H1 (cell line): ENCODE results near the gene LRPAP1. TPM values are rescaled to one million over a fixed set of nuclear protein-coding genes. Genes with fewer than 3 reads are reported as not detected.

Source experiments
- CEBPB ChIP-seq: IDR thresholded peaks from 2 replicates; pipeline ENCODE4 v1.6.1; 2012; ENCODE audit warnings: low read depth, low read length
- FOSL1 ChIP-seq: IDR thresholded peaks from 2 replicates; pipeline ENCODE4 v1.6.1; 2011; ENCODE audit warnings: mild to moderate bottlenecking, low read depth, low read length, moderate library complexity; ENCODE audit not compliant: insufficient read depth
- JUN ChIP-seq: IDR thresholded peaks from 2 replicates; pipeline ENCODE4 v1.6.1; 2011; ENCODE audit warnings: low read depth, mild to moderate bottlenecking, improper control_type of control experiment, low read length
- KDM4A ChIP-seq: IDR thresholded peaks from one replicate; pipeline ENCODE4 v1.7.1; 2012; ENCODE audit warnings: low read depth, mild to moderate bottlenecking, moderate library complexity, low read length, inconsistent platforms; ENCODE audit not compliant: severe bottlenecking
- RAD21 ChIP-seq, 2 experiments: IDR thresholded peaks in 1 of 2; conservative IDR thresholded peaks in 1 of 2; 2 replicates each; pipeline ENCODE4 v1.6.1; 2011; ENCODE audit warnings: low read depth in 2 of 2, low read length in 2 of 2, improper control_type of control experiment in 1 of 2, inconsistent platforms in 1 of 2, mild to moderate bottlenecking in 1 of 2, moderate library complexity in 1 of 2
- SAP30 ChIP-seq: fragments of 300-600 bp; sonication (generic); IDR thresholded peaks from 2 replicates; pipeline ENCODE4 v1.7.1; 2012; ENCODE audit warnings: low read length, moderate library complexity, mild to moderate bottlenecking, inconsistent platforms; ENCODE audit not compliant: insufficient read depth, insufficient replicate concordance
- SRF ChIP-seq: IDR thresholded peaks from 2 replicates; pipeline ENCODE4 v1.6.1; 2011; ENCODE audit warnings: mild to moderate bottlenecking, low read depth, low read length, moderate library complexity
- polyA plus RNA-seq, 7 experiments: library from polyadenylated mRNA; depleted of rRNA in 3 of 7; stranded (reverse) in 5 of 7; unstranded in 2 of 7; fragments of >200 nt in 5 of 7; fragments of 200-250 nt in 2 of 7; gene quantifications; 1 replicate in 5 of 7; 2 replicates in 1 of 7; 4 replicates in 1 of 7; pipeline versions ENCODE4 v1.2.1 to v1.2.3, GENCODE V29; 2011 to 2013; ENCODE audit warnings: missing spikeins in 2 of 7, mixed read lengths in 2 of 7
- total RNA-seq: library from RNA; stranded (reverse); fragmentation: NEBNext Ultra II Directional; extraction: Animal tissue kit (Norgen Biotek cat#: 25700); gene quantifications from 2 replicates; pipeline ENCODE4 v1.2.1, GENCODE V29; 2021
- TF ChIP-seq, protein P1 (sequence below): fragments of 300-600 bp; sonication (generic); IDR thresholded peaks from 2 replicates; pipeline ENCODE4 v1.7.1; 2012; ENCODE audit warnings: low read length, moderate library complexity, mild to moderate bottlenecking, inconsistent platforms; ENCODE audit not compliant: insufficient replicate concordance

Gene LRPAP1
- total and polyA plus RNA-seq, 2 of the 8 experiments (the other 6 are each of a cell fraction or from before 2014, with no cell fraction given): 31.1 to 101 TPM

DNA sequence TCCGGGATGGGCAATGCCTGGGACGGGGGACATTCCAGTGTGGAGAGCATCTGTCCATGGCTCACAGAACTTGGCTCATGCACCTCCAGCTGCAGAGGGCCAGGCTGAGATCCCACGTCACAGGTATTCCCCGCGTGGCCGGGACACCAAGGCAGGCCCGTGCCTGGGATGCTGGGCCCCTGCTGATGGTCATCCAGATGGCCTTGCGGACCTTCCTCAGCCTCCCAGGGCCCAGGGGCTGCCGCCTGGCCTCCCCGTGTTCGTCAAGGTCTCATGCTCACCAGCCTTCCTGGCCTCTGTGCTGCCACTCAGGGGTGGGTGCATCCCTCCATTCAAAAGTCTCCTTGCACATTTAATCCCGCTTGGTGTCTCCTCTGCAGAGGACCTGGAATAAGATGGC, 40.9 kb upstream of the LRPAP1 start (continued):
- TF ChIP-seq, protein P1, sequence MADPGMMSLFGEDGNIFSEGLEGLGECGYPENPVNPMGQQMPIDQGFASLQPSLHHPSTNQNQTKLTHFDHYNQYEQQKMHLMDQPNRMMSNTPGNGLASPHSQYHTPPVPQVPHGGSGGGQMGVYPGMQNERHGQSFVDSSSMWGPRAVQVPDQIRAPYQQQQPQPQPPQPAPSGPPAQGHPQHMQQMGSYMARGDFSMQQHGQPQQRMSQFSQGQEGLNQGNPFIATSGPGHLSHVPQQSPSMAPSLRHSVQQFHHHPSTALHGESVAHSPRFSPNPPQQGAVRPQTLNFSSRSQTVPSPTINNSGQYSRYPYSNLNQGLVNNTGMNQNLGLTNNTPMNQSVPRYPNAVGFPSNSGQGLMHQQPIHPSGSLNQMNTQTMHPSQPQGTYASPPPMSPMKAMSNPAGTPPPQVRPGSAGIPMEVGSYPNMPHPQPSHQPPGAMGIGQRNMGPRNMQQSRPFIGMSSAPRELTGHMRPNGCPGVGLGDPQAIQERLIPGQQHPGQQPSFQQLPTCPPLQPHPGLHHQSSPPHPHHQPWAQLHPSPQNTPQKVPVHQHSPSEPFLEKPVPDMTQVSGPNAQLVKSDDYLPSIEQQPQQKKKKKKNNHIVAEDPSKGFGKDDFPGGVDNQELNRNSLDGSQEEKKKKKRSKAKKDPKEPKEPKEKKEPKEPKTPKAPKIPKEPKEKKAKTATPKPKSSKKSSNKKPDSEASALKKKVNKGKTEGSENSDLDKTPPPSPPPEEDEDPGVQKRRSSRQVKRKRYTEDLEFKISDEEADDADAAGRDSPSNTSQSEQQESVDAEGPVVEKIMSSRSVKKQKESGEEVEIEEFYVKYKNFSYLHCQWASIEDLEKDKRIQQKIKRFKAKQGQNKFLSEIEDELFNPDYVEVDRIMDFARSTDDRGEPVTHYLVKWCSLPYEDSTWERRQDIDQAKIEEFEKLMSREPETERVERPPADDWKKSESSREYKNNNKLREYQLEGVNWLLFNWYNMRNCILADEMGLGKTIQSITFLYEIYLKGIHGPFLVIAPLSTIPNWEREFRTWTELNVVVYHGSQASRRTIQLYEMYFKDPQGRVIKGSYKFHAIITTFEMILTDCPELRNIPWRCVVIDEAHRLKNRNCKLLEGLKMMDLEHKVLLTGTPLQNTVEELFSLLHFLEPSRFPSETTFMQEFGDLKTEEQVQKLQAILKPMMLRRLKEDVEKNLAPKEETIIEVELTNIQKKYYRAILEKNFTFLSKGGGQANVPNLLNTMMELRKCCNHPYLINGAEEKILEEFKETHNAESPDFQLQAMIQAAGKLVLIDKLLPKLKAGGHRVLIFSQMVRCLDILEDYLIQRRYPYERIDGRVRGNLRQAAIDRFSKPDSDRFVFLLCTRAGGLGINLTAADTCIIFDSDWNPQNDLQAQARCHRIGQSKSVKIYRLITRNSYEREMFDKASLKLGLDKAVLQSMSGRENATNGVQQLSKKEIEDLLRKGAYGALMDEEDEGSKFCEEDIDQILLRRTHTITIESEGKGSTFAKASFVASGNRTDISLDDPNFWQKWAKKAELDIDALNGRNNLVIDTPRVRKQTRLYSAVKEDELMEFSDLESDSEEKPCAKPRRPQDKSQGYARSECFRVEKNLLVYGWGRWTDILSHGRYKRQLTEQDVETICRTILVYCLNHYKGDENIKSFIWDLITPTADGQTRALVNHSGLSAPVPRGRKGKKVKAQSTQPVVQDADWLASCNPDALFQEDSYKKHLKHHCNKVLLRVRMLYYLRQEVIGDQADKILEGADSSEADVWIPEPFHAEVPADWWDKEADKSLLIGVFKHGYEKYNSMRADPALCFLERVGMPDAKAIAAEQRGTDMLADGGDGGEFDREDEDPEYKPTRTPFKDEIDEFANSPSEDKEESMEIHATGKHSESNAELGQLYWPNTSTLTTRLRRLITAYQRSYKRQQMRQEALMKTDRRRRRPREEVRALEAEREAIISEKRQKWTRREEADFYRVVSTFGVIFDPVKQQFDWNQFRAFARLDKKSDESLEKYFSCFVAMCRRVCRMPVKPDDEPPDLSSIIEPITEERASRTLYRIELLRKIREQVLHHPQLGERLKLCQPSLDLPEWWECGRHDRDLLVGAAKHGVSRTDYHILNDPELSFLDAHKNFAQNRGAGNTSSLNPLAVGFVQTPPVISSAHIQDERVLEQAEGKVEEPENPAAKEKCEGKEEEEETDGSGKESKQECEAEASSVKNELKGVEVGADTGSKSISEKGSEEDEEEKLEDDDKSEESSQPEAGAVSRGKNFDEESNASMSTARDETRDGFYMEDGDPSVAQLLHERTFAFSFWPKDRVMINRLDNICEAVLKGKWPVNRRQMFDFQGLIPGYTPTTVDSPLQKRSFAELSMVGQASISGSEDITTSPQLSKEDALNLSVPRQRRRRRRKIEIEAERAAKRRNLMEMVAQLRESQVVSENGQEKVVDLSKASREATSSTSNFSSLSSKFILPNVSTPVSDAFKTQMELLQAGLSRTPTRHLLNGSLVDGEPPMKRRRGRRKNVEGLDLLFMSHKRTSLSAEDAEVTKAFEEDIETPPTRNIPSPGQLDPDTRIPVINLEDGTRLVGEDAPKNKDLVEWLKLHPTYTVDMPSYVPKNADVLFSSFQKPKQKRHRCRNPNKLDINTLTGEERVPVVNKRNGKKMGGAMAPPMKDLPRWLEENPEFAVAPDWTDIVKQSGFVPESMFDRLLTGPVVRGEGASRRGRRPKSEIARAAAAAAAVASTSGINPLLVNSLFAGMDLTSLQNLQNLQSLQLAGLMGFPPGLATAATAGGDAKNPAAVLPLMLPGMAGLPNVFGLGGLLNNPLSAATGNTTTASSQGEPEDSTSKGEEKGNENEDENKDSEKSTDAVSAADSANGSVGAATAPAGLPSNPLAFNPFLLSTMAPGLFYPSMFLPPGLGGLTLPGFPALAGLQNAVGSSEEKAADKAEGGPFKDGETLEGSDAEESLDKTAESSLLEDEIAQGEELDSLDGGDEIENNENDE: no peak
- no peak for TF ChIP-seq CEBPB
- no peak for TF ChIP-seq KDM4A
- TF ChIP-seq SAP30: no peak
- no peak for TF ChIP-seq SRF
- TF ChIP-seq FOSL1: no peak
- TF ChIP-seq JUN: no peak
- TF ChIP-seq RAD21 (IDR thresholded peaks at IDR 0.05 in 1 of 2, conservative IDR thresholded peaks at IDR 0.05 in 1 of 2; ENCODE audit: low read depth in 2 of 2, low read length in 2 of 2): no peak
